GM21423 (cell line): ENCODE data around the gene C11orf24.
"Not testable (repeated sequence)": the region's sequence is repeated elsewhere in the genome, so short reads cannot be mapped to it uniquely, and the experiment has no call there.

Source experiments
- ATAC-seq: cut with Tn5 transposase; IDR thresholded peaks from one replicate; pipeline ENCODE4 v1.9.1; 2021; ENCODE audit warnings: mild to moderate bottlenecking, moderate library complexity; ENCODE audit not compliant: unreplicated experiment

Gene C11orf24

GRCh38 chr11:68299517-68299879 lies 27.7 kb upstream of the C11orf24 start:
- not testable (repeated sequence) for ATAC-seq

GRCh38 chr11:68298659-68299516 lies 27.1 kb upstream of the C11orf24 start:
- no peak for ATAC-seq

DNA sequence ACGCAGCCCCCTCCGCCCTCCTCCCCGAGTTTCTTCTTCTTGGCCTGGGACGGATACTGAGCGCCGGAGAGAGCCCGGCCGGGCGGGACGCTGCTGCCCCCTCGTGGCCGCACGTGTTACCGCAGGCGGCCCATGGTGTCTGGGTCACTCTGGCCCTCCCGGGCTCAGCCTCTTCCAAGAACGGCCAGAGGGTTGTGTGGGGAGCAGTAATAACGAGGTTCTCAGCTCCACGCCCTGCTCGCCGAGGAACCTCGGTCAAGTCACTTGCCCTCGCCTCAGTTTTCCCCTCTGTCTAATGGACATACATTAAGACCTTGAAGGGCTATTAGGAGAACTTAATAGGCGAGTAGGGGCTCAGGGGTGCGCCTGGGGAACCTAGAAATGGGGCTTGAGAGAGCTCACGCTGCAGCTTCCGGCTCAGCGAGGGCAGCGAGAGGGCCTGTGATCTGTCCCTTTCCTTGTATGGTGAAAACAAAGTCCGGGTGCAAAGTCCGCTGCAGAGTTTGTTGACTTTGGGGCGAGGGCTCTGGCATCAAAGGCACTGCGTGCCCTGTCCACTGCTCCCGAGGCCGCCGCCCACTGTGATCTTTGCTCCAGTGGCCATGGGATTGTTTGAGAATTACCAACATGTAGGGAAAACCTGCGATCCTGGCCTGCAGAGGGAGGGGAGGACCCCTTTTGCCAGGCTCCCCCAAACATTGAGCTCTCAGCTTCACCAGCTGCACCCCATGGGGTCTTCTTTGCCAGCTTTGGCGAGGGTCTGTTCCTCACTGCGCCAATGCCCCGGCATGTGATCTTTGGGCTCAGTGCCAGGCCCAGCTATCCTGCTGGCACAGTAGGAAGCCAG lies 26.3 kb upstream of the C11orf24 start:
- ATAC-seq, result peak; percentile 46

DNA sequence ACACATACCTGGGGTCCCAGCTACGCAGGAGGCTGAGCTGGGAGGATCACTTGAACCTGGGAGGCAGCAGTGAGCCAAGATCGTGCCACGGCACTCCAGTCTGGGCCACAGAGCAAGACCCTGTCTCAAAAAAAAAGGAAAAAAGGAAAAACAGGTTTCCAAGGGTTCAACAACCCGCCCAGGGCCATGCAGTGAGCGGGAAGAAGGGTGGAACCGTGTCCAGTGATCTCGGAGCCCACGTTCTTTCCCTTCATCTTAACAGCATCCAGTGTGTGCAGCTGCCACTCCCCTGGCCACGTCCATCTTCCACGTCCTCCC lies 25.7 kb upstream of the C11orf24 start:
- no peak for ATAC-seq

- no peak for ATAC-seq
Observed at GRCh38 chr11:68297052-68297378, 25.2 kb upstream of the C11orf24 start.

DNA sequence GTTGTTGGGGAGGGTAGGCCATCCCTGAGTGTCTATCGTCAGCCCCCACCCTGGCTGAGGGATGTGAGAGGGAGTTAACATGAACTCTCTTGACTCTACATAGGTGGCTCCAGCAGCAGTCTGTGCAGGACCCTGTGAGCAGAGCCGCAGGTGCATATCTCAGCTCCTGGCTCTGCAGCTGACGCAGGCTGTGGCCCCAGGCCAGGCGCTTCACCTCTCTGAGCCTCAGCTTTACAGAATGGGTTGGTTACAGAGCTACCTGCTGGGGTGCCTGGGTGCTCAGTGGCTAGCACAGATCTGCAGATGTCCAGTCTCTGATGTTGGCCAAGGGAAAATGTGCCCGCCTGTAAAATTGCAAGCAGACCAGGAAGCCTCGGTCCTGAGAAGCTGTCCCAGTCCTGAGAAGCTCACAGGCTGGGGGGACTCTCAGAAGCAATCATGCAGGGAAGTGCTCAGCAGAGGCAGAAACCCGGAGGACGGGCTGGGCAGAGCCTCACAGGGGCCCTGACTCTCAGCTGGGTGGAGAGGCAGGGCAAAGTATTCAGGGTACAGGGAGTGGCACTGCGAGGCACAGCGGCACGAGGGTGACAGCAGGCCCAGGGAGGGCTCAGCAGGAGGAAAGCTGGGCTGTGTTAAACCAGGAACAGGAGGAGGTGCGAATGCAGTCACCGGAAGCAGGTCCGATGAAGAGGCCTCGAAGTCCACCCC lies 24.7 kb upstream of the C11orf24 start:
- ATAC-seq, result no peak

- ATAC-seq, result no peak
Observed at GRCh38 chr11:68295940-68296339, 24.2 kb upstream of the C11orf24 start.

GRCh38 chr11:68295271-68295670 lies 23.5 kb upstream of the C11orf24 start:
- no peak for ATAC-seq

DNA sequence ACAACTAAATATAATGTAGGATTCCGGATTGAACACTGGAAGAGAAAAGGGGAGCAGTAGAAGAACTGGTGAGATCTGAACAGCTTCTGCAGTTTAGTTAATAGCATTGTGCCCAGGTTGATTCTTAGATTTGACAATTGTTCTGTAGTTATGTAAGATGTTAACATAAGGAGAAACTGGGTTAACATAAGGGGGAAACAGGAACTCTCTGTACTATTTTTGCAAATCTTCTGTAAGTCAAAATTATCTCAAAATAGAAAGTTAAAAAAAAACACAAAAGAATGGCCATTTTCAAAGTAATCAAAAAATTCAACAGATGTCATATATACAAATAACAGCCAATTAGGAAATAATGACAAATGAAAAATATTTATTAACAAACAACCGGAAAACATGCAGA lies 21.9 kb upstream of the C11orf24 start:
- ATAC-seq, result no peak

- no peak for ATAC-seq
Observed at GRCh38 chr11:68289456-68289855, 17.7 kb upstream of the C11orf24 start.

DNA sequence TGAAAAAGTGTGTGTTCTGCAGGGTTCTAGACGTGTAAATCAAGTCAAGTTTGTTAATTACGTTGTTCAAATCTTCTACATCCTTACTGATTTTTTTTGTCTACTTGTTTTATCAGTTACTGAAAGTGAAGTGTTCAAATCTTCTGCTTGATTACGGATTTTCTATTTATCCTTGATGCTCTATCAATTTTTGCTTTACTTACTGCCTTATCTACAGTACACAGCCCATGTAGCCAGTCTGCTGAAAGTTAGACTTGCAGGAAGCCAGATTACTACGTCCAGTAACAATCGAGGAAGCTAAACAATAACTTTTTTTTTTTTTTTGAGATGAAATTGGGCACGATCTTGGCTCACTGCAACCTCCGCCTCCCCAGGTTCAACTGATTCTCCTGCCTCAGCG lies 15.6 kb upstream of the C11orf24 start:
- no peak for ATAC-seq

- ATAC-seq, result not testable (repeated sequence)
Observed at GRCh38 chr11:68284588-68284987, 12.8 kb upstream of the C11orf24 start.

DNA sequence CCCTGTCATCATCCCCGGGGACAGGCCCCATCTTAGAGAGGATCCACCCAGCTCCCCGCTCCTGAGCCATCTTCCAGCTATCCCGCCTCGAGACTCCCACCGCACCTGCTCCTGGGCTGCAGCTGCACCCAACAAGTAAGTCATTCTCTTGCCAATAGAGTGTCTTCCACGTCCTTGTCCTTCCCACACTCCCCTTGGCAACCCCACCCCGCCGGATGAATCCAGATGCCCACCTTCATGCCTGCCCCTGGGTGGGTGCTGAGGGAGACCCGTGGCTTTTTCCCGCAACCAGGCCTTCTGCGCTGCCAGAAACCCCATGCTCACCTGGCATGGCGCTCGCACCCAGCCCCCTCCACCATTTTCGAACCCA lies 11.1 kb upstream of the C11orf24 start:
- no peak for ATAC-seq

DNA sequence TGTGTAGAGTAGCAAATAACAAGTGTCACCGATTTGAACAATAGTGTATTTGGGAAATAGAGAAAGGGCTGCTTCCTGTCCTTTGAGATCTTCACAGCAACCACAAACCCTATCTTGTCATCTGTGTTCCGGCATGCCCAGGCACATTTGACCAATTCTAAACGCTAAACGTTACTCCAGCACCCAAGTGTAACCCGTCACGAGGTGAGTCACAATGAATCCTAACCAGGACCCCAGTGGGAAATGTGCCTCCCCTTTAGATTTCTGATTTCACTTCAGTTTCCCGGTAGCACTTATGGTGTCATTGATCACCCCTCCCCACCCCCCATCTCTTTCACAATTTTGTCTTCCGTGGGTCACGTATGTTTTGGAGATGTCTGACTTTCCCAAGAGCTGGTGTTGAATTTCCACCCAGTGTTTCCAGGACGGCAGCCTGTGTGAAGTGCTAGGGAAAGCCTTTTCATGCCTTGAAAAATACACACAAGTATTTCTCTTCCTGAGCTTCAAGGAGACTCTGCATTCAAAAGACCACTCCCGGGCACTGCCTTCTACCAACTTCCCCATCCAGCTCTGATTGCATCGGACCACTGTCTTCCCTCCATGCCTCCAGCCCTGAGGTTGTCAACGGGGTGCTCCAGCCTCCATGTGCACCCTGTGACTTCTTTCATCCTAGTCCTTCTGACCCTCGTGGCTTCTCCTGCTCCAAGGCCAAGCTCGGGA lies 10.5 kb upstream of the C11orf24 start:
- ATAC-seq, result peak; percentile 78

DNA sequence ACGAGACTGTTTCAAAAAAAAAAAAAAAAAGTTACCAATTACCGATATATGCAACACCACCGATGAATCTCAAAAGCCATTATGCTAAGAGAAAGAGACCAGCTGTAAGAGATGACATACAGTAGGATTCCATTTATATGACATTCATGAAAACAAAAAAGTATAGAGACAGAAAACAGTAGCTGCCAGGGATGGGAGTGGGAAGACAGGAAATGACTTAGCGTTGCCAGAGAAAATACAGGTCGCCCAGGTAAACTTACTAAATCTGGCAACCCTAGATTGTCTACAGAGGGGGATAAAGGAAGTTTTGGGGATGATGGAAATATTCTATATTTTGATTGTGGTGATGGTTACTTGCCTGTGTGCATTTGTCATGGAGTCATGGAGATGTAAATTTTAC lies 7.9 kb upstream of the C11orf24 start:
- ATAC-seq, result no peak

DNA sequence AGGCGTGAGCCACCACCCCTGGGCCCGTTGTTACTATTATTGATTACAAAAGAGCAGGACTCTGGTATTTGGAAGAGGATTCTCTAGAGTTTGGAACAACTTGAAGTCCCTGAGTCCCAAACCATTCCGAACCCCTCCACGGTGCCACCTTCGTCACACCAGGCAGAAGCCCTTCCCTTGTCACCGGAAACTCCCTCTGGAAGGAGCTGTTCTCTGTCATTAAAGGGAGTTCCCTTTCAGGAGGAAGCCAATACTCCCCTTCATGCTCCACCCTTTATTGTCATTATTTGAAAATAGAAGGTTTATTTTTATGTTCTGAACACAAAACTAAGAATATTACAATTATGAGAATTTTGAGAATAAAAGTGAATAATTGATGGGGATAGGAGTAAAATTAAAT lies 5.1 kb upstream of the C11orf24 start:
- ATAC-seq, result no peak

GRCh38 chr11:68275721-68276507 lies 4.1 kb upstream of the C11orf24 start:
- no peak for ATAC-seq

- ATAC-seq, result no peak
Observed at GRCh38 chr11:68274306-68274705, 2.5 kb upstream of the C11orf24 start.

- no peak for ATAC-seq
Observed at GRCh38 chr11:68273026-68273738, 1.4 kb upstream of the C11orf24 start.
